Measurements from ENCODE around the gene SYNE2.

- TF ChIP-seq, protein P1, sequence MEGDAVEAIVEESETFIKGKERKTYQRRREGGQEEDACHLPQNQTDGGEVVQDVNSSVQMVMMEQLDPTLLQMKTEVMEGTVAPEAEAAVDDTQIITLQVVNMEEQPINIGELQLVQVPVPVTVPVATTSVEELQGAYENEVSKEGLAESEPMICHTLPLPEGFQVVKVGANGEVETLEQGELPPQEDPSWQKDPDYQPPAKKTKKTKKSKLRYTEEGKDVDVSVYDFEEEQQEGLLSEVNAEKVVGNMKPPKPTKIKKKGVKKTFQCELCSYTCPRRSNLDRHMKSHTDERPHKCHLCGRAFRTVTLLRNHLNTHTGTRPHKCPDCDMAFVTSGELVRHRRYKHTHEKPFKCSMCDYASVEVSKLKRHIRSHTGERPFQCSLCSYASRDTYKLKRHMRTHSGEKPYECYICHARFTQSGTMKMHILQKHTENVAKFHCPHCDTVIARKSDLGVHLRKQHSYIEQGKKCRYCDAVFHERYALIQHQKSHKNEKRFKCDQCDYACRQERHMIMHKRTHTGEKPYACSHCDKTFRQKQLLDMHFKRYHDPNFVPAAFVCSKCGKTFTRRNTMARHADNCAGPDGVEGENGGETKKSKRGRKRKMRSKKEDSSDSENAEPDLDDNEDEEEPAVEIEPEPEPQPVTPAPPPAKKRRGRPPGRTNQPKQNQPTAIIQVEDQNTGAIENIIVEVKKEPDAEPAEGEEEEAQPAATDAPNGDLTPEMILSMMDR (IDR thresholded peaks at IDR 0.05) = no peak
- TF ChIP-seq POLR2A (IDR thresholded peaks at IDR 0.05) = no peak
Observed at GRCh38 chr14:63833728-63834127, 19.1 kb upstream of the SYNE2 start.
